Measurements from ENCODE around the gene USP11.
A peak's percentile ranks its signal among the peaks of the same experiment; 100 is the strongest.

Gene USP11

DNA sequence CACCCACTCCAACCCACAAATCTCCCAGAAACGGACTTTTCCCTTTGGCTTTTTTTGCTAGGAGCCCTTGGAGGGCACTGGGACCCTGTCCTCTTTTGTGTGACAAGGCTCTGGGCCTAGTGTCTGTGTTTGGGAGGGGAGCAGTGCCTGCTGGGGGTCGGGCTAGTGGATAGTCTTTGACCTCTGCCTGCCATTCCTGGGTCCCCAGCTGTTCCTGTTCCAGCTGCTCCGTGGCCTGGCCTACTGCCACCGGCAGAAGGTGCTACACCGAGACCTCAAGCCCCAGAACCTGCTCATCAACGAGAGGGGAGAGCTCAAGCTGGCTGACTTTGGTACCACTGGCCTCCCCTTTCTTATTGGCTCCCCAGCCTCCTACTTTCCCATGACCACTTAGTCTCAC is 6.7 kb upstream of the USP11 start:
- no peak for DNase-seq

GRCh38 chrX:47226531-47227333 is 6.1 kb upstream of the USP11 start:
- DNase-seq: no peak

DNA sequence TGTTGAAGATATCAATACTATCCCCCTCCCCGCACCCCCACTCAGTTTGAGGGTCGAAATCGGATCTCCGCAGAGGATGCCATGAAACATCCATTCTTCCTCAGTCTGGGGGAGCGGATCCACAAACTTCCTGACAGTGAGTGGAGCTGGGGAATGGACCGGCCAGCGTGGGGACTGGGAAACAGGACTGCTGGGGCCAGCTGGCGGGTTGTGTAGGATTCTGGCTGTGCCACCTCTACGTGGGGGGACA is 5.5 kb upstream of the USP11 start:
- DNase-seq: no peak

DNA sequence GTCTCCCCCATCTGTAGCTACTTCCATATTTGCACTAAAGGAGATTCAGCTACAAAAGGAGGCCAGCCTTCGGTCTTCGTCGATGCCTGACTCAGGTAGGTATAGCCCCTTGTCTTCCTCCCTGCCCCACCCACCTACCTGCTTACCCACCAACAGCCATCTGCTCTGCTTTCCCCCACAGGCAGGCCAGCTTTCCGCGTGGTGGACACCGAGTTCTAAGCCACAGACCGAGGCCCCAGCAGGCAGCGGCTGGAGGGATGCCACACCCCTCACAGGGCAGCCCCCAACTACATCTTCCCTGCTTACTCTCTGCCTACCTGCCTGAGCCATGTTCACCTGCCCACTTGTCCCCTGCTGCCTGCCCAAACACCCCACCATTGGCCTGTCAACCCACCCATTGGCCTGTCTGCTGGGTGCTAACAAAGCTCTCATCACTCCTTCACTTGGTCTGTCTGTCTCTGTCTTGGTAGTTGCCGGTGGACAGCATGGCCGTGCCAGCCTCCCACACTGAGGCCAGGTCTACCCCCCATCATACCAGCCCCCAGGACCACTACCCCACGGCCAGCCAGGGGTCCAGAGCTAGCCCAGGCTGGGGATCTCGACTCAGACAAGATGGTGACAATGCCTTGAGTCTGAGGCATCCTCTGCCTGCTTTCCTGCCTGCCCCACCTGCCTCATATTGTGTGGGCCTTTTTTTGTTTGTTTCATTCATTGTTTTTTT is 4.1 kb upstream of the USP11 start:
- no peak for DNase-seq

GRCh38 chrX:47229427-47229826 is 3.4 kb upstream of the USP11 start:
- DNase-seq: no peak

- no peak for DNase-seq
These were observed 2.5 kb upstream of the USP11 start for GRCh38 chrX:47230136-47230868.

DNA sequence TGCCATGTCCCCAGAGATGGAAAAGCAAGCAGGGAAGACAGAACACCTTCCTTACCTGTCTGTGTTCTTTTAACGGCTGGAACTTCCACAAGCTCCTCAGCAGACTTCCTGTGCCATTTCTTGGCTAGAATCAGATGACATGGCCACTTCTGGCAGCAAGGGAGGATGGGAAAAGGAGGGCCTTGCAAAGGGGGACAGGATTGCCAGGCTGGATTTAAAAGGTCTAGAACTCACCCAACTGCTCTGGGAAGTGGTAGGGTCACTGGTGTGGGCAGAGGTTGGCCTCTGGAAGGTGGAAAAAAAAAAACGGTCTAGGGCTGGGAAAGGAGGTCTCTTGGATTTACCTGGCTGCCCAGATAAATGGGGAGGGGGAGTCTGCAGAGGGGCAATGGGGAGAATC is 1.6 kb upstream of the USP11 start:
- no peak for DNase-seq

DNA sequence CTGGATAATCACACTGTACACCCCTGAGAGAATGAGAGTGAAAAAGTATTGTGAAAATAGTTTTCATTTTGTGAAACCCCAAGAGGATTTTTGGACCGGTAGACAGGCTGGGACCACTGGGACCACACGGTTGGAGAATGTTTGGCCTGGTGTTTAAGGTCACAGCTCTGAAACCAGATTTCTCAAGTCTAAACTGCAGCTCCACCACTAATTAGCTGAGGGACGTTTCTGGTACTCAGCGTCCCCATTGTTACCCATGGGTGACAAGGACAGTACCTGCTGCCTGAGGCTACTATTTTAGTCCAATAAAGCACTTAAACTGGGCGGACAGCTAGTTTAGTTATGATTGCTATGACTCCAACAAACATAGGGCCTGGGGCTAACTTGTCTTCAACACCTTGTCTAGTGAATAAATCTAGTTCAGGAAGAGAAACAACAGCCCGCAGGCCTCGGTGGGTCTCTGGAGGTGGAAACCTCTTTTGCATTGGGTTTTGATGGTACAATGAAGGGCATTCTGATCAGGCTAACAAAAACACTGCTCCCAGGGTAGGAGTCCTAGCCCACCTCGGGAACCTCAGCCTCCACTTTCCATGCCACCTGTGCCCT is 509 bp upstream of the USP11 start:
- no peak for DNase-seq

GRCh38 chrX:47233333-47234113 is 714 bp downstream of the USP11 start:
- DNase-seq: peak; percentile 93

DNA sequence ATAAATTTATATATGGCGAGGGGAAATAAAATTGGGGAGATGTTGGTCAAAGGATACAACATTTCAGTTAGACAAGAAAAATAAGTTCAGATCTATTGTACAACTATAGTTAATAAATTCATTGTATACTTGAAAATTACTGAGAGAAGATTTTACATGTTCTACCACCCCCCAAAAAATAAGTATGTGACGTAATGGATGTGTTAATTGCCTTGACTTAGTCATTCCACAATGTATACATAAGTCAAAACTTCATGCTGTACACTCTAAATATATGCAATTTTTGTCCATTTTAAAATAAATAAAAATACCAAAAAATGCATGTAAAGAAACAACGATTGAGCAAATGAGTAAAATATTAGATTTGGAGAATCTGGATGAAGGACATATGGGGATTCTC is 1.8 kb downstream of the USP11 start:
- no peak for DNase-seq

DNA sequence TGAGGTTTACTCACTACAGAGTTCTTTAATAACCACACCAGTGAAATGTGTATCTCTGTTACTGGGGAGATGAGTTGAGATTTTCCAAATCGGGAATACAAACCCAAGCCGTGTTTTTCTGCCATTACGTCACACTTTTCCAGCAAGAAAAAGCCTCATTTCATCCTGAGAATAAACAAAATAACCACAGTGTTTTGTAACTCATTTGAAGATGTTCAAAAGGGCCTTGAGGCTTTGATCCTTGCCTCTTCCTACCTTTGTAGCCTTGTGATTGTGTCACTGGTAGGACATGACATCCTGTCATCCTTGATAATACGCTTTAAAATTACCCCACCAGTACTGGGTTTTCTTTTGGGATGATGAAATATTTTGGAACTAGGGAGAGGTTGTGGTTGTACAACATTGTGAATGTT is 2.9 kb downstream of the USP11 start:
- no peak for DNase-seq

GRCh38 chrX:47239199-47239598 is 6.4 kb downstream of the USP11 start:
- no peak for DNase-seq

- DNase-seq: no peak
These were observed 7.2 kb downstream of the USP11 start for GRCh38 chrX:47239898-47240545.

GRCh38 chrX:47240619-47241018 is 7.8 kb downstream of the USP11 start:
- DNase-seq: no peak

GRCh38 chrX:47241201-47242011 is 8.6 kb downstream of the USP11 start:
- no peak for DNase-seq

- DNase-seq: no peak
These were observed 9.5 kb downstream of the USP11 start for GRCh38 chrX:47242321-47242720.

GRCh38 chrX:47243351-47243750 is 10.5 kb downstream of the USP11 start:
- no peak for DNase-seq

- DNase-seq: no peak
These were observed 11.9 kb downstream of the USP11 start for GRCh38 chrX:47244676-47245075.

- no peak for DNase-seq
These were observed 12.3 kb downstream of the USP11 start for GRCh38 chrX:47245156-47245555.

- DNase-seq: no peak
These were observed 14.6 kb downstream of the USP11 start for GRCh38 chrX:47247206-47247998.

- no peak for DNase-seq
These were observed 15.2 kb downstream of the USP11 start for GRCh38 chrX:47247999-47248320.

Measured in stimulated activated CD4-positive, alpha-beta T cell treated with anti-CD3 and anti-CD28 coated beads, Interleukin-15, amount 100 ng/mL, for 24 hours (primary cell).